Smooth muscle cell (in vitro differentiated cells): ENCODE measurements around the gene NEURL1B. TPM values are rescaled to one million over a fixed set of nuclear protein-coding genes. Genes with fewer than 3 reads are reported as not detected.
A peak's percentile ranks its signal among the peaks of the same experiment; 100 is the strongest.

Experiments
- DNase-seq: peaks from one replicate; lab custom pipeline; 2025; ENCODE audit not compliant: unreplicated experiment; lab: John Stamatoyannopoulos, UW
- H2AFZ ChIP-seq: fragments of 200-600 bp; sonication (generic); 2 replicates; pipeline ENCODE4 v1.6.0; 2016; ENCODE audit warnings: antibody characterized with exemption, low read depth, mild to moderate bottlenecking
- H3F3A ChIP-seq: fragments of 200-600 bp; sonication (generic); 2 replicates; pipeline ENCODE4 v1.6.0; 2017; ENCODE audit warnings: antibody characterized with exemption, low read depth
- H3K27ac ChIP-seq: fragments of 200-600 bp; sonication (generic); 2 replicates; pipeline ENCODE4 v1.5.1; 2016; ENCODE audit warnings: low read depth, mild to moderate bottlenecking
- H3K27me3 ChIP-seq: fragments of 200-600 bp; sonication (generic); 2 replicates; pipeline ENCODE4 v1.6.1; 2016; ENCODE audit warnings: low read depth, mild to moderate bottlenecking
- H3K36me3 ChIP-seq: fragments of 200-600 bp; sonication (generic); 2 replicates; pipeline ENCODE4 v1.5.1; 2016; ENCODE audit warnings: low read depth
- H3K4me1 ChIP-seq: fragments of 200-600 bp; sonication (generic); 2 replicates; pipeline ENCODE4 v1.5.1; 2016; ENCODE audit warnings: low read depth
- H3K4me2 ChIP-seq: fragments of 200-600 bp; sonication (generic); 2 replicates; pipeline ENCODE4 v1.6.0; 2016; ENCODE audit warnings: mild to moderate bottlenecking
- H3K4me3 ChIP-seq: fragments of 200-600 bp; sonication (generic); 2 replicates; pipeline ENCODE4 v1.5.1; 2016; ENCODE audit warnings: mild to moderate bottlenecking
- H3K79me2 ChIP-seq: fragments of 200-600 bp; sonication (generic); 2 replicates; pipeline ENCODE4 v1.6.0; 2016; ENCODE audit warnings: low read depth, mild to moderate bottlenecking
- H3K9ac ChIP-seq: fragments of 200-600 bp; sonication (generic); 2 replicates; pipeline ENCODE4 v1.6.0; 2016; ENCODE audit warnings: low read depth
- H3K9me3 ChIP-seq: fragments of 200-600 bp; sonication (generic); replicated peaks from 2 replicates; pipeline ENCODE4 v1.5.1; 2016; ENCODE audit warnings: low read depth
- H4K20me1 ChIP-seq: fragments of 200-600 bp; sonication (generic); 2 replicates; pipeline ENCODE4 v1.6.0; 2016; ENCODE audit warnings: low read depth
- WGBS: methylation state at CpG from one replicate; pipeline ENCODE4 v1.1.7; 2016; ENCODE audit warnings: low lambda C conversion rate; 5-methylcytosine and 5-hydroxymethylcytosine counted together
- polyA plus RNA-seq: library from polyadenylated mRNA; unstranded; fragments of >200 nt; fragmentation: Nextera tagmentation; extraction: Ambion mirVana; gene quantifications from 2 replicates; pipeline ENCODE4 v1.2.1, GENCODE V29; 2016
- total RNA-seq: library from RNA; depleted of rRNA; stranded (reverse); fragments of >200 nt; gene quantifications from 2 replicates; pipeline ENCODE4 v1.2.3, GENCODE V29; 2014
- TF ChIP-seq, protein P1 (sequence below): fragments of 200-600 bp; sonication (generic); IDR thresholded peaks from 2 replicates; pipeline ENCODE4 v1.5.1; 2017; ENCODE audit warnings: borderline replicate concordance, mild to moderate bottlenecking, antibody characterized with exemption; ENCODE audit not compliant: insufficient read depth, poor library complexity, severe bottlenecking

NEURL1B gene
- total and polyA plus RNA-seq, 2 experiments from 2014 or later, result 3.7 to 10.0 TPM

DNA sequence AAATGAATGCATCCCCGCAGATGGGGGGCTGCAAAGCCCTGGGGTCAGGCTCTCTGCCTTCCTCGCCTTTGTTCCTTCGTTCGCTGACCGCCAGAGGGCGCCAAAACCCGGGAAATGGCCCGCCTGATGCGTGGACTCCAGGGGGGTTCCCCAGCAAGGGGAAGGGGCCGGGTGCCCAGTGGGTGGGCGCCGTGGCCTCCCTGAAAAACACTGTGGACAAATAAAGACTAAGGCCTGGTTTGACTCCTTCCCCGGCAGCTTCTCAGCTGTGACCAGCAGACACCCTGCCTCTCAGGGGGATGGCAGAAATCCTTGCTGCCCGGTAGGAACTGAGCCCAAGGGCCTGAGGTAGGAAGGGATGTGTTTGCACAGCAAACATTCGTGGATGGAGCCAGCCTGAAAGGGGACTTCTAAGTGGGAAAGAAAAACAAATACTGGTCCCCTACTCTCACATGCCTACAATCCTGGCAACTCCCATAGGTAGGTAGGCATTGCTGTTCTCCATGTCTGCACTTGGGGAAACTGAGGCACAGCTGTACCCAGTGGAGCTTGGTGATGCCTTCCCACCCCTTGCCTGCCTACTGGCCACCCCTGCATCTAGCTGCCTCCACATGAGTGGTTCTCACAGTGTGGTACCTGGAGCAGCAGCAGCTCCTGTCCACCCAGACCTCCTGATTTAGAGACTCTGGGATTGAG lies 72.2 kb downstream of the NEURL1B start:
- peak; percentile 35 for DNase-seq
- Histone ChIP-seq H3F3A (no peaks in the 10 kb centered on the region), H3K9me3 (no peaks in the 10 kb centered on the region), H3K79me2 (no peaks in the 10 kb centered on the region), H3K36me3 (no peaks in the 10 kb centered on the region), H3K27me3 (no peaks in the 10 kb centered on the region), H3K9ac (no peak overlapping the region), H3K4me2 (peak overlapping the region; percentile 59), H3K27ac (no peak overlapping the region), H3K4me3 (no peak overlapping the region), H3K4me1 (no peaks in the 10 kb centered on the region), H2AFZ (no peak overlapping the region), H4K20me1 (no peaks in the 10 kb centered on the region)
- TF ChIP-seq, protein P1, sequence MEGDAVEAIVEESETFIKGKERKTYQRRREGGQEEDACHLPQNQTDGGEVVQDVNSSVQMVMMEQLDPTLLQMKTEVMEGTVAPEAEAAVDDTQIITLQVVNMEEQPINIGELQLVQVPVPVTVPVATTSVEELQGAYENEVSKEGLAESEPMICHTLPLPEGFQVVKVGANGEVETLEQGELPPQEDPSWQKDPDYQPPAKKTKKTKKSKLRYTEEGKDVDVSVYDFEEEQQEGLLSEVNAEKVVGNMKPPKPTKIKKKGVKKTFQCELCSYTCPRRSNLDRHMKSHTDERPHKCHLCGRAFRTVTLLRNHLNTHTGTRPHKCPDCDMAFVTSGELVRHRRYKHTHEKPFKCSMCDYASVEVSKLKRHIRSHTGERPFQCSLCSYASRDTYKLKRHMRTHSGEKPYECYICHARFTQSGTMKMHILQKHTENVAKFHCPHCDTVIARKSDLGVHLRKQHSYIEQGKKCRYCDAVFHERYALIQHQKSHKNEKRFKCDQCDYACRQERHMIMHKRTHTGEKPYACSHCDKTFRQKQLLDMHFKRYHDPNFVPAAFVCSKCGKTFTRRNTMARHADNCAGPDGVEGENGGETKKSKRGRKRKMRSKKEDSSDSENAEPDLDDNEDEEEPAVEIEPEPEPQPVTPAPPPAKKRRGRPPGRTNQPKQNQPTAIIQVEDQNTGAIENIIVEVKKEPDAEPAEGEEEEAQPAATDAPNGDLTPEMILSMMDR, result peak; percentile 97
- 9% methylated on average over 15 of the region's 15 CpGs for WGBS

DNA sequence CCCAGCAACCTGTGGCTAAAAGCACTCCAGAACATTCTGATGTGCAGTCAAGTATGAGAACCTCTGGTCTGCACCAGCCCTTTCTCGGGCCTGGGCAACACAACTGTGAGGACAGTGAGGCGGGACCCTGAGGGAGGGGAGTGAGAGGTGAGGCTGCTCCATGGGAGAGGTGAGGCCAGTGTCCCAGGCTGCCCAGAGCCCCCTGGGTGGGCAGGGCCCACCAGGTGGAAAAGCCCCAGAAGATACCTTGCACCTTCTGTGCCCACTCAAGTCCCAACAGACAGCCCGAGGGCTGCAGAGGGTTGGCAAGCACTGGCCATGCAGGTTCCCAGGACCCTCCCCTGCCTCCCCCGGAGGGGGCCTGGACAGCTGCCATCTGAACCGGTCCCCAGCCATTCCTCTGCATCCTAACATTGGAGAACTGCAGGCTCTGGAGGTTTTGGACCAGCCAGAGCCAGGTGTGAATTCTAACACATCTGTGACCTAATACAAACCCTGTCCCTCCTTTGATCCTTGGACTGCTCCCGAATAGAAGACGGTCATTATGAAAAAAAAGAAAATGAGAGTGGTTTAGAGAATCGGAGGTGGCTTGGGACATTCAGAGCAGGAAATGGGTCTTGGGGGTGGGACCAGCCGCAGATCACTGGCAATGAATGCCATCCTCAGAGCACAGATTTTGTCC lies 72.9 kb downstream of the NEURL1B start:
- TF ChIP-seq, protein P1, result no peak
- Histone ChIP-seq H3K79me2 (no peaks in the 10 kb centered on the region), H3K4me3 (no peak overlapping the region), H2AFZ (no peak overlapping the region), H3K9me3 (no peaks in the 10 kb centered on the region), H3K4me2 (no peak overlapping the region), H3K27ac (no peak overlapping the region), H3K36me3 (no peaks in the 10 kb centered on the region), H3F3A (no peaks in the 10 kb centered on the region), H3K27me3 (no peaks in the 10 kb centered on the region), H3K9ac (no peak overlapping the region), H3K4me1 (no peaks in the 10 kb centered on the region), H4K20me1 (no peaks in the 10 kb centered on the region)
- no peak for DNase-seq
- 85% methylated on average over 9 of the region's 9 CpGs for WGBS

DNA sequence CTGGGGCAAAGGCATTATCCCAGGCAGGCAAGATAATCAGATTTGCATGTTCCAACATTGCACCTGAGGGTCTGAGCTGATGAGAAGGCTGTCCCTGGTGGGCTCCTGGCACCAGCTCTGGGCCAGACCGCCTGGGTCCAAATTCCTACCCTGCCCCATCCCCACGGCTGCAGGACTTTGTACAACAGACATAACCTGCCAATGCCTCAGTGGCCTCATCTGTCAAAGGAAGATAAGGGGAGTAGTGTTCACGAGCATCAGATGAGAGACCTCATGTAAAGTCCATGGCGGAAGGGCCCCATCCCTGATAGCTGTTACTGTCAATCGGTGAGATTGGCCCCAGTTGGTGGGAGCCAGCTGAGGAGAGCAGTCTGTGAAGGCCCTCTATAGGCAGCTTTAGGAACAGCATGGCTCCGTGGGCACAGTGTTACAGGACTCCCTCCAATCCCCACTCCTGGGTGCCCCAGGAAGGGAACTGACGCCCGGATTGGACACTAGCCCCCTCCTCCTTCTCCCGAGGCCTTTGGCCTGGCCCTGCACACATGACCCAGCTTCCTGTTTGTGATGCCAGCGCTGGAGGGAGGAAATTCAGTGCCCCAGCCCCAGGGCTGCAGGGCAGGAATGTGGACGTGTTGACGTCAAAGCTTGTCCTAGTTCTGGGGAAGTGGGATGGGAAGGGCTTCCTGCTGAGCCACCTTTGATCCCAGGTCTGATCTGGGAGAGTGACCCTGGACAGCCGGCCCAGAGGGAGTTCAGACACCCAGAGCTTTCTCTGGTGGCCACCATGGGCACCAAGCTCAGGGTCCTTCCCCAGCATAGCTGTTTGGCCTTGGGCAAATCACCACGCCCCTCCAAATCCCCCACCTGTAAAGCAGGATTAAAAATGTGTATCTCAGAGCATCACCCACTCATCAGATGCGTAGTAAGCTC lies 73.7 kb downstream of the NEURL1B start:
- Histone ChIP-seq H4K20me1 (no peaks in the 10 kb centered on the region), H3K4me1 (no peaks in the 10 kb centered on the region), H2AFZ (peak overlapping the region; percentile 24), H3F3A (no peaks in the 10 kb centered on the region), H3K27me3 (no peaks in the 10 kb centered on the region), H3K79me2 (no peaks in the 10 kb centered on the region), H3K27ac (no peak overlapping the region), H3K36me3 (no peaks in the 10 kb centered on the region), H3K9ac (no peak overlapping the region), H3K4me3 (no peak overlapping the region), H3K4me2 (no peak overlapping the region), H3K9me3 (no peaks in the 10 kb centered on the region)
- TF ChIP-seq, protein P1, result peak; percentile 80
- DNase-seq, result peak; percentile 26
- 41% methylated on average over 15 of the region's 15 CpGs for WGBS
